COLO829 (cell line): ENCODE measurements around the gene MDM4.

Experiments used
- DNase-seq: peaks from one replicate; pipeline ENCODE4 v3.0.0; 2012; ENCODE audit warnings: low spot score

The MDM4 gene

DNA sequence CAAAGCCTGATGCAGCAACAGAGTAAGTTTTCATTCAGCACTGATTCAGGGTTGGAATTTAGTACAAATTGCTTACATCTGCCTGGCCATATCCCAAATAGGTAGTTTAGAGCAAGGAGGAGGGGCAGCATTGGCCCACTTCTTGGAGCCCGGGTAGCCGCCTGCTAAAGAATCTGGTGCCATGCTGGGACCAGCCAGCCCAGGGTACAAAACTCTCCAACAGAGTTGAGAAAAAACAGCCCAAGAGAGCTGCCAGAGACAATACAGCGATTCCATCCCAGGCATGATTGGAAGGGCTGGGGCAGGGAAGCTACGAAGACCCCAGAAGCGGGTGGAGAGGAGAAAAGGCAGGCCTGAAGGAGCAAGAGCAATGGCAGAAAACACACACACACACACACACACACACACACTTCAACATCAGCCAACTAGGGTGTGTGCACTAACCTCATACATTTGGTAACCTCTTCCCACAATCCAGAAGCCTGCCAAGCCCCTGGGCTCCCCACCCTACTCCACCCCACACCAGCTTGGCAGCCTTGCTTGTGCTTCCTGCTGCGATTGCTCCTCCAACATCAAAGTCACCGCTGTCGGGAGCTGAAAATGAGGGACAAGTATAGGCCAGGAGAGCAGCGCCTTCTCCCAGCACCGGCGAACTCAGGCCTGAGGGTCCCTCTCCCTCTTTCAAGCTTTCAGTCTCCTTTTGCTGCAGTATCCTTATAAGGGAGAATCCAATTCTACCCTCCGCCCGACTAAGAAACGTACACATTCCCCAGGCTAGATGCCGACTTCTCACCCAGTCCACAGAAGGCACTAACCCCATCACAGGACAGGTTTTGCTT is 22.8 kb upstream of the MDM4 start:
- peak; percentile 63 for DNase-seq

DNA sequence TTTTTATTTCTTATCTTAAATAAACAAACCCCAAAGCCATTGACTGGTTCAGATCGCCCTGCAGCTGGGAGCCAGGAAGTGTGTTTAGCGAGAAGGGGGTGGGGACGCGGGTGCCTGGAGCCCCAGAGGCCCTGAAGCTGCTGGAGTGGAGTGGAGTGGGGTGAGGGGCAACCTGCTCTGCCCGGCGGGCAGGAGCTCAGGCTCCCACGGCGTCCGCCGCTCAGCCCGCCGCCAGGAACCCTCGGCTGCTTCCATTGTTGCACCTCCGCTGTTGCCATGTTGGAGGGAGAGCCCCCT is 22.3 kb upstream of the MDM4 start:
- peak; percentile 41 for DNase-seq

DNA sequence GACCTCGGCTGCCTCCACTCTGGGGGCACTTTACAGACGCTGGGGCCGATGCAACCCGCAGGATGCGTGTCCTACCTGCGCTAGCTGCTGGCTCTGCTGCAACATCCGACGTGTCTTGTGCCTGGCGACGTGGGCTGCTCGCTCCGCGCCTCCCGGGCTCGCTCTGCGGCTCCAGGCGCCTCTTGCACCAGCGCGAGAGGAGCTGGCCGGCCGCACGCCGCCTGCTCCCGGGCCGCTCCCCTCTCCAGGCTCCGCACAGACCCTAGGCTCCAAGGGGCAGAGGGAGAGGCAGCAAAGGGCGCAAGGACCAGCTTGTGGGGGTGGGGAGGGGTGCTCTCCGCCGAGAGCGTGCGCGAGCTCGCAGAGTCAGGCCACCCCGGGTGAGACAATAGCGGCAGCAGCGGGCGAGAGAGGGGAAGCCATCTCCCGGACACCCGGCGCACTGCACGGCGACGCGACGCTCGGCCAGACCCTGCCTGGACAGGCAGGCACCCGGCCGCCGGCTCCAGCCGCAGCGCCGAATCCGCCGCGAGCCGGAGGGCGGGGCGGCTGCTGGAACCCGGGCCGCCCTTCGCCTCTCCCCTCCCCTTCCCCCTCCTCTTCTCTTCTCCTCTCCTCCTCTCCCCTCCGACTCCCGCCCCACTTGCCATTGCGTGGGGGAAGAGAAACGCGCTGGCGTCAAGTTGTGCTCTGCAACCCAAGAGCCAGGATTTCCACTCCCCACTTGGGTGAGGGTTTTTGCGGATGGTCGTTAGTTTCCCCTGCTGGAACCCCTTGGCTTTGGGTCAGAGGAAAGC is 21.7 kb upstream of the MDM4 start, which contains the start of gene PIK3C2B:
Gene PIK3C2B (minus strand): TSS at position 525 of the 797 bp plus-strand sequence. CDS start 25,003 bp downstream, outside the sequence.
- peak; percentile 89 for DNase-seq

GRCh38 chr1:204495078-204495753 is 21.0 kb upstream of the MDM4 start:
- DNase-seq = no peak

DNA sequence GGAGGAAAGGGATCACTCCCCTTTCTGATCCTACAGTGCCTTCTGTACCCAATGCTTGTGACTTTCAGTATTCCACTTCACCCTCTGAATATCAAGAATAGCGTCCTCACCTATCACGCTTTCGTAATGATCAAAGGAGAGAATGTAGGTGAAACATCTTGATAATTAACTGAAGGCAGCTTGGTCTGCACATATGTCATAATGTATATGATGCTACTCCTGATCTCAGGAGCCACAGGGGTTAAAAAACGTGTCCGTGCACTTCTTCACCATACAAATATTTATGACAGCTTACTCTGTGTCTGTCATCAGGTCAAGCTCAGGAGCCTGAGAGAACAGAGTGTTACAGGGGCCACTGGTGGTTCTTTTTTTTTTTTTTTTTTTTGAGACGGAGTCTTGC is 20.4 kb upstream of the MDM4 start:
- DNase-seq = no peak

DNA sequence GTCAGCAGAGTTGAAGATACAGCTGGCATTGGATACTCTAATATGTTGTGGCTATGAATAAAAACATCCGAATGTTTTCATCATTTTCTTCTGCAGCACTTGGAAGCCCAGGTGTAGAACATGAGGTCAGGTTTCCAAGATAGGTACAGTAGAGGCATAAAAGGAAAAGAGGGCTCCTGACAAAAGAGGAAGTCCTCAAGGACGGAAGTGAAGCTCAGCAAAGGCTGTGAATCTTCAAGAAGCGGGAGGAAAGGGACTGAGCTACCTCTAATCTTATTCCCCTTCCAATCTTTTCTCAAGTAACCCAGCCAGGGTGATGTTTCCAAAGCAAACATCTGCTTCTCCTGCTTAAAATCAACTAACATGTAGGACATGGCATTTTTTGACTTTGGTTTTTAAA is 17.2 kb upstream of the MDM4 start:
- no peak for DNase-seq

- DNase-seq = no peak
Measured at GRCh38 chr1:204499511-204500468, 16.4 kb upstream of the MDM4 start.

GRCh38 chr1:204502241-204502640 is 14.0 kb upstream of the MDM4 start:
- DNase-seq = no peak

DNA sequence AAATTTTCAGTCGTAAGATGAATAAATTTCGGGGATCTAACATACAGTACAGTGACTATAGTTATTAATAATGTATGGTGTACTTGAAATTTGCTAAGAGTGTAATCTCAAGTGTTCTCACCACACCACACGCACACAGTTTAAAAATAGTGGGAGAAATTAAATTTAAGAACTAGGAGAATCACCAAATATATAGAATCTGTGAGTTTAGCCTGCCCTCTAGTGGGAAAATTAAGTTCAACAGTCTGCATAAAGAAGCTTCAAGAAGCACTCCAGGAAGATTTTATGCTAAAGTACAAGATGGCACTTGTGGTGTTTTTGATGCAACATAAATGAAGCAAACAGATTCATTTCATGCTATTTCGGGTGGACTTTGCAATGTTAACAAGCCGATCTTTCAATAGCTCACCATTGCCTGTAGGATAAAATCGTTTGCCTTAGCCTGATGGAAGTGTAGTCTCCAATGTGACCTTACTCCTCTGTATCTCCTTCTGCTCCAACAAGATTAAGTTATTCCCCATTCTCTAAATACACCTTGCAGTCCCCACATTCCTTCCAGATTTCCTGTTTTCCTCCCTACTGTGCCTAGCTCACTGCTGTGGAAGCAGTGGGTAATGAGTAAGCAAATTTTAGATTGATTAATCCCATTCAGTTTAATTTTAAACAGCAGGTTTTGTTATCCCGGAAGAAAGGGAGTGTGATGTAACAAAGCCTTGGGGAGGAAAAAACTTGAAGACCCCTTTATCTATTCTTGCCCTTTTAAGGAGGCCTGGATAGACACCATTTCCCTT is 12.9 kb upstream of the MDM4 start:
- peak; percentile 70 for DNase-seq

- DNase-seq = no peak
Measured at GRCh38 chr1:204503913-204504519, 12.2 kb upstream of the MDM4 start.

DNA sequence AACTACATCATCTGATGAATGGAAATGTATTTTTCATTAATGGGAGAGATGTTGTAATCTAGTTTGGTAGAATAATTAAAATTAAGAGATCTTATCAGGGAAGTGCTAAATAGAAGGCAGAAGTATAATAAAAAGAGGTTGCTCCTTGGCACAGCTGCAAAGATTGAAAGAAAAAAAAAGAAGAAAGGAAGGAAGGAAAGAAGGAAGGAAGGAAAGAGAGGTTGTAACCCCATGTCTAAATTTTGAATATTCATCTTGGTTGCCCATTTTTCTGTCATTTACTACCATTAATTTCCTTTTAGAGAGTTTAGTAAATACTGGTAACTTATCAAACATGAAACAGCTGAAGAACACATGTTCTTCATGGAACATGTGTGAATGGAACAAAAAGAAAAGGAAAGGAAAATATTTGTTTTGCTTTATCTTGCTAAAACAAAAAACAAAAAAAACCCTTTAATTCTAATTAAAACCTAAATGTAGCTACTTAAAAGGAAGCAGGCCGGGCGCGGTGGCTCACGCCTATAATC is 10.5 kb upstream of the MDM4 start:
- DNase-seq = no peak

GRCh38 chr1:204506201-204506968 is 9.8 kb upstream of the MDM4 start:
- DNase-seq = peak; percentile 71

DNA sequence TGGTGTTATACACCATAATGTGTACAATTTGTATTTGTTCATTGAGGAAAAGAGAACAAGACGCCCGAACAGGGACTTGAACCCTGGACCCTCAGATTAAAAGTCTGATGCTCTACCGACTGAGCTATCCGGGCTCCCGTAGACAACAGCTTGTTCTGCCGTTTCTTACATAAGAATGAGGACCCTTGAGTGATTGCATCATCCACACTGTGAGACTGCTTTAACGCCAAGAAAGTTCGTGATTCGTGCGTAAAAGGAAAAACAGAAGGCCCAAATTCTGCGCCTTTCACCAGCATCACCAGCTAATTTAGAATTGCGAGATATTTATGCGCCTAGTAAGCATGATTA is 9.3 kb upstream of the MDM4 start:
- DNase-seq = peak; percentile 73

DNA sequence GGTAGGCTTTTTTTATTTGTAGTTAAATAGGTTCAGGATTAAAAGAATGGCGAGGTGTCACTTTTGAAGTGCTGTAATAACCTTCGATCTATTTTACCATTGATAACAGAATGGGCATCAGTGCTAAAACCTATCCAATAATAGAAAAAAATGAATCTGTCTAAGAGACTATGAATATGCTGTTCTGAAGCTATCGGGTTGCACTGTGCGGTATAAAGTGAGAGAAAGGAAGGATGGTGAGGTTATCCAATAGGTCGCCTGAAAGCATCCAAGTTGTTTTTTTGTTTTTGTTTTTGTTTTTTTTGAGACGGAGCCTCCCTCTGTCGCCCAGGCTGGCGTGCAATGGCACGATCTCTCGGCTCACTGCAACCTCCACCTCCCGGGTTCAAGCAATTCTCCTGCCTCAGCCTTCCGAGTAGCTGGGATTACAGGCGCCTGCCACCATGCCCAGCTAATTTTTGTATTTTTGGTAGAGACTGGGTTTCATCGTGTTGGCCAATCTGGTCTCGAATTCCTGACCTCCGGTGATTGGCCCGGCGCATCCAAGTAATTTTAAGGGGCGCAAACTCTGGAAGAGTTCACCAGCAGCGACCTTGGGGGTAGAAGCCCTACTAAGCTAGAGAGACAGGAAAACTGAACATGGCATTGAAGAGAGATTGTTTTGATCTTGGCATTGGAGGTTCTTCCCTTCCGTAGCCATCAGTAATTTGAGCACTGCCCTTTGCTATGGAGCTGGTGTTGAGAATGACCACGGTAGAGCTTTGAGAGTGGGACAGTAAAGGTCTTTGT is 8.7 kb upstream of the MDM4 start:
- DNase-seq = peak; percentile 34

- DNase-seq = no peak
Measured at GRCh38 chr1:204509186-204509635, 7.0 kb upstream of the MDM4 start.

GRCh38 chr1:204511366-204511765 is 4.8 kb upstream of the MDM4 start:
- no peak for DNase-seq

DNA sequence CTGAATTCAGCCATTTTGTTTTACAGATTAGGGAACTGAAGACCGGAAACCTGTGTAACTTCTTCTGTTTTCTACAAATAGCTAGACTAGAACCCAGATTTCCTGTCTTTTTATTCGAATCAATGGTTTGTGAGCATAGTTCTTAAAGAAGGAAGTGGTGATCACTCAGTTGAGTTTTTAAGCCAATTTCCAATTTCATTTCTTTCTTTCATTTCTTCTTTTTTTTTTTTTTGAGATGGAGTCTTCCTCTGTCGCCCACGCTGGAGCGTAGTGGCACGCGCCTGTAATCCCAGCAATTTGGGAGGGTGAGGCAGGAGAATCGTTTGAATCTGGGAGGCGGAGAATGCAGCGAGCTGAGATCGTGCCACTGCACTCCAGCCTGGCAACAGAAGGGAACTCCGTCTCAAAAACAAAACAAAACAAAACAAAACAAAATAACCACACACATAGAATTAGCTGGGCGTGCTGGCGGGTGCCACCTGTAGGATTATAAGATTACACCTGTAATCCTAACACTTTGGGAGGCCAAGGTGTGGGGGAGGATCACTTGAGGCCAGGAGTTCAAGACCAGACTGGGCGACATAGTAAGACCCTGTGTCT is 3.0 kb upstream of the MDM4 start:
- DNase-seq = no peak

- no peak for DNase-seq
Measured at GRCh38 chr1:204514828-204515227, 1.4 kb upstream of the MDM4 start.
